Testis (tissue), 2 donors: ENCODE results near the gene BCAS3.

Source experiments
- CTCF ChIP-seq, 3 experiments: fragments of 450-650 bp in 2 of 3; fragments of 200-600 bp in 1 of 3; sonication (generic) in 1 of 3; IDR thresholded peaks; one replicate each; pipeline ENCODE4 v1.5.1; 2016 to 2019; ENCODE audit warnings: antibody characterized with exemption in 3 of 3, mild to moderate bottlenecking in 2 of 3, moderate library complexity in 1 of 3
- POLR2A ChIP-seq: fragments of 450-650 bp; IDR thresholded peaks from one replicate; pipeline ENCODE4 v1.6.1; 2017; ENCODE audit warnings: antibody characterized with exemption, mild to moderate bottlenecking, moderate library complexity

- TF ChIP-seq POLR2A (no peak), CTCF (IDR thresholded peaks at IDR 0.05) (no peak)
These were observed 428.7 kb downstream of the BCAS3 start for GRCh38 chr17:61106354-61106753.
